Measurements from ENCODE around the gene EDN2. TPM values are rescaled to one million over a fixed set of nuclear protein-coding genes. Genes with fewer than 3 reads are reported as not detected.

Gene EDN2
- total and polyA plus RNA-seq, 3 experiments from 2014 or later = not detected

DNA sequence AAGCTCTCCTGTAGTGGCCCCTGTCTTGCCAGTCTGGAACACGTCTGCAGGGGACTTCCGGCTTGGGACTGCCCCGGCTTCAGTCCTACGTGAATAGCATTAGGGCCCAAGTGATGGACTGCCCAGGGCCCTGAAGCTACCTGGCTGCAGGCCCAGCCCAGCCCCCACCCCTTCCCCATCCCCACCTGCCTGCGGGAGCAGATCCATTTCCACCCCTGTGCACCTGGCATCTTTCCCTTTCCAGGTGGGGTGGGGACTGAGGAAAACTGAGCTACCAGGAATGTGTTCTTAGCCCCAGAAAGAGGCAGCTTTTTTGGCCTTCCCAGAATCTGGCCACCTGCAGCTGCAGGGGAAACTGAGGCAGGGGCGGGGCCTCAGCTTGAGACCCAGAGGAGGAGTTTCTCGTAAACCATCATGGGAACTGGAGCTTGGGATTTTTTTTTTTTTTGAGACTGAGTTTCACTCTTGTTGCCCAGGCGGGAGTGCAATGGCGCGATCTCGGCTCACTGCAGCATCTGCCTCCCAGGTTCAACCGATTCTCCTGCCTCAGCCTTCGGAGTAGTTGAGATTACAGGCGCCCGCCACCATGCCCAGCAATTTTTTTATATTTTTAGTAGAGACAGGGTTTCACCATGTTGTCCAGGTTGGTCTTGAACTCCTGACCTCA is 3.2 kb downstream of the EDN2 start:
- no peaks in the 10 kb centered on the region for H3K36me3 ChIP-seq (ENCODE audit: insufficient read depth, low read length)
- no peaks in the 10 kb centered on the region for H3K4me1 Mint-ChIP-seq
- peaks cover 0 to 2% (median 0%) of the 10 kb centered on the region in 5 donors for H3K9me3 Mint-ChIP-seq
- no peak for DNase-seq
- no peak overlapping the region for H3K4me3 ChIP-seq (ENCODE audit: low read length)
- H3K4me1 ChIP-seq (ENCODE audit: insufficient read depth, low read length) = no peaks in the 10 kb centered on the region
- no peaks in the 10 kb centered on the region for H3K36me3 Mint-ChIP-seq
- ChIA-PET POLR2A (no interaction called here), CTCF (no interaction called here)
- no peak overlapping the region for H3K4me3 Mint-ChIP-seq
- no peak overlapping the region for H3K27ac ChIP-seq (ENCODE audit: low read depth, low read length)
- H3K9me3 ChIP-seq (ENCODE audit: low read length) = no peaks in the 10 kb centered on the region
- peaks cover 3 to 14% of the 10 kb centered on the region in 2 donors for H3K27me3 Mint-ChIP-seq
- H3K27me3 ChIP-seq (ENCODE audit: insufficient read depth, low read length, poor library complexity, severe bottlenecking) = no peaks in the 10 kb centered on the region
- no peak overlapping the region for H3K27ac Mint-ChIP-seq

DNA sequence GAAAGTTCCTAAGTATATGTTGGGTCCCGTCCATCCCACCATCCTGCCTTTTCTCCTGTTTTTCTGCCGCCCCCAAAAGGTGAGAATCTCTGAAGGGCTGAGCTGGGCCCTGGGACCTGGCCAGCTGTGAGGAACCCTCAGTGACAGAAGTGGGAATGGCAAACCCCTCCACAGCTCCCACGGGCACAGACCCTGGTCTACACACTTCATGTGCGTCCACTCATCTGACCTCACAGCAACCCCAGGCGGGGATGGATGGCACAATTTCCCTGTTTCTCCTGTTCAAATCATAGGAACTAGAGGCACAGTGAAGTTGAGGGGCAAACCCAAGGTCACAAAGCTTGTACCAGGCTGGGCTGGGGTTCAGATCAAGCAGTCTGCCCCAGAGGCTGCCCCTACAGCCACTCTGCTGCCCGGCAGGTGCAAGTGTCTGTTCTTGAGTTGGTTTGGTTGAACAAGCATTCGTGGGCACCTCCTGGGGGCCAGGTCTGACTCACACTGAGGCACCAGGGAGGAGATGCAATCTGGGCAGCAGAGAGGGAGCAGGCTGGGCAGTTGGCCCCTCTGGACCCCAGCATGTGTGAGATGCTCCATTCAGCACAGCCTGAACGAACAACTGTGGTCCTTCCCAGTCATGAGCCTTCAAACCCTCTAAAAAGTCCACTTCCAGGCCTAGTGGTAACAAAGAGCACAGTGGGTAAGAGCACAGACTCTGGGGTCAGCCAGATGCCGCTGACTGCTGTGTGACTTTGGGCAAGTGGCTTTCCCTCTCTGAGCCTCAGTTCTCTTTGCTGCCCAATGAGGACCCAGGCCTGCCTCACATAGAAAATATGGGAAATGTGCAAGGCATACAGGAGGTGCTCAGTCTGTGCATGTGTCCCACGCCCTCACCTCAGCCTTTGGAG is 4.0 kb downstream of the EDN2 start:
- Histone ChIP-seq H3K4me3 (ENCODE audit: low read length) (no peak overlapping the region), H3K9me3 (ENCODE audit: low read length) (no peaks in the 10 kb centered on the region), H3K36me3 (ENCODE audit: insufficient read depth, low read length) (no peaks in the 10 kb centered on the region), H3K27ac (ENCODE audit: low read depth, low read length) (no peak overlapping the region), H3K4me1 (ENCODE audit: insufficient read depth, low read length) (no peaks in the 10 kb centered on the region), H3K27me3 (ENCODE audit: insufficient read depth, low read length, poor library complexity, severe bottlenecking) (no peaks in the 10 kb centered on the region)
- H3K4me1 Mint-ChIP-seq = no peaks in the 10 kb centered on the region
- peaks cover 0 to 2% (median 0%) of the 10 kb centered on the region in 5 donors for H3K9me3 Mint-ChIP-seq
- no peak for DNase-seq
- CTCF ChIA-PET = no interaction called here
- H3K36me3 Mint-ChIP-seq = no peaks in the 10 kb centered on the region
- no peak overlapping the region for H3K27ac Mint-ChIP-seq
- POLR2A ChIA-PET = no interaction called here
- peaks cover 1 to 9% of the 10 kb centered on the region in 2 donors for H3K27me3 Mint-ChIP-seq
- H3K4me3 Mint-ChIP-seq = no peak overlapping the region

DNA sequence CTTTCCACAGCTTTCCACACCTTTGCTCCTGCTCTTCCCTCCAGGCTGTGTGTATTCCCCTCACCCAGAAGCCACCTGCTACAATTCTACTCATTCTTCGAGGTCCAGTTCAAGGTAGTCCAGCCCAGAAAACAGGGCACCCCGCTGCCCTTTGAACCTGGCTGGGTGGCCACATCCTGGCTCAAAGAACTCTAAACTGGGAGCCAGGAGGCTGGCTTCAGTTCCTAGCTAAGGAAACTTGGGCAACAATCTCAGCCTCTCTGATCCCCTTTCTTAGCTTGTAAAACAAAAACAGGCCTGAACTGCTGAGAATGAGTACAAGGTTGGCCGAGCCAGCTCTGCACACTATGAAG is 4.7 kb downstream of the EDN2 start:
- Mint-ChIP-seq H3K36me3 (no peaks in the 10 kb centered on the region), H3K9me3 (peaks cover 0 to 2% (median 0%) of the 10 kb centered on the region in 5 donors), H3K27me3 (peaks cover 1 to 9% of the 10 kb centered on the region in 2 donors), H3K4me1 (no peaks in the 10 kb centered on the region), H3K27ac (no peak overlapping the region), H3K4me3 (no peak overlapping the region)
- CTCF ChIA-PET = no interaction called here
- no peaks in the 10 kb centered on the region for H3K4me1 ChIP-seq (ENCODE audit: insufficient read depth, low read length)
- H3K27ac ChIP-seq (ENCODE audit: low read depth, low read length) = no peak overlapping the region
- no peaks in the 10 kb centered on the region for H3K9me3 ChIP-seq (ENCODE audit: low read length)
- no peak for DNase-seq
- H3K4me3 ChIP-seq (ENCODE audit: low read length) = no peak overlapping the region
- no peaks in the 10 kb centered on the region for H3K36me3 ChIP-seq (ENCODE audit: insufficient read depth, low read length)
- POLR2A ChIA-PET = no interaction called here
- H3K27me3 ChIP-seq (ENCODE audit: insufficient read depth, low read length, poor library complexity, severe bottlenecking) = no peaks in the 10 kb centered on the region

DNA sequence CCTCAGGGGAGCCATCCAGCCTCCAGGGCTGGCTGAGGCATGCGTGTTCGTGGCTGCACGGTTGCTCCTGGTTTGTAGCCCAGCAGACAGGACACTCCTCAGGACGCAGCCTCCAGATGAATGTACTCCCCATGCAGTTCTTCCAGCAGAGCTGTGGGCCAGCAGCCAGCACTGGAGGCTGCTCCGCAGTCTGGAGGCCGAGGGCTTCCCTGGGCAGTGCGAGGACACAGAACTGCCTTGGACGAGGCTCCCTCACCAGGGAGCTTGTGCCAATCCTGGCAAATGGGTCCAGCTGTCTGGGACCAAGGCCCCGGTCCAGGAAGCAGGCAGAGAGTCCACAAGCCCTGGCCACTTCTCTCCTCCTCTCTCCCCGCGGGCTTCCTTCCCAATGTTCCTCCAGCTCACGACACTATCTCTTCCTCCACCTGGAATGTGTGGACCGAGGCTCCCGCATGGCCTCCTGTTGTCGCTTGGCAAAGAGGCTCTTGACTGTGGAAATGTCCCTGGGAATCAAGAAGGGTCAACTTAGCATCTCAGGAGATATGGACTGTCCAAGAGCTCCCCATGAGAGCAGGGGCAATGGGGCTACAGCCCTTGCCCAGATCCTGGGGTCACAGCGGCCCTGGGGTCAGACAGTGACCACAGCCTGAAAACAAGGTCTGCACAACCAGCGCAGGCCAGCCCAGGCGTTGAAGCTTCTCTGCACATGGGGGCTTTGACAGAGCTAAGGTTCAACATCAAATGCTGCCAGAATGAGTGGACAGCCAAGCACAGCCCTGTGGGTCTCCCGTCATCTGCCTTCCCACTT is 5.3 kb downstream of the EDN2 start:
- ChIA-PET CTCF (no interaction called here), POLR2A (no interaction called here)
- no peak overlapping the region for H3K27ac Mint-ChIP-seq
- no peaks in the 10 kb centered on the region for H3K9me3 Mint-ChIP-seq
- H3K27me3 Mint-ChIP-seq = peaks cover 1 to 9% of the 10 kb centered on the region in 2 donors
- DNase-seq = peak in 1 of 5 donors; percentile 26
- no peaks in the 10 kb centered on the region for H3K36me3 Mint-ChIP-seq
- no peaks in the 10 kb centered on the region for H3K4me1 Mint-ChIP-seq
- H3K27ac ChIP-seq (ENCODE audit: low read depth, low read length) = no peak overlapping the region
- no peaks in the 10 kb centered on the region for H3K36me3 ChIP-seq (ENCODE audit: insufficient read depth, low read length)
- H3K4me1 ChIP-seq (ENCODE audit: insufficient read depth, low read length) = no peaks in the 10 kb centered on the region
- no peaks in the 10 kb centered on the region for H3K9me3 ChIP-seq (ENCODE audit: low read length)
- no peaks in the 10 kb centered on the region for H3K27me3 ChIP-seq (ENCODE audit: insufficient read depth, low read length, poor library complexity, severe bottlenecking)
- H3K4me3 ChIP-seq (ENCODE audit: low read length) = no peak overlapping the region
- H3K4me3 Mint-ChIP-seq = no peak overlapping the region

DNA sequence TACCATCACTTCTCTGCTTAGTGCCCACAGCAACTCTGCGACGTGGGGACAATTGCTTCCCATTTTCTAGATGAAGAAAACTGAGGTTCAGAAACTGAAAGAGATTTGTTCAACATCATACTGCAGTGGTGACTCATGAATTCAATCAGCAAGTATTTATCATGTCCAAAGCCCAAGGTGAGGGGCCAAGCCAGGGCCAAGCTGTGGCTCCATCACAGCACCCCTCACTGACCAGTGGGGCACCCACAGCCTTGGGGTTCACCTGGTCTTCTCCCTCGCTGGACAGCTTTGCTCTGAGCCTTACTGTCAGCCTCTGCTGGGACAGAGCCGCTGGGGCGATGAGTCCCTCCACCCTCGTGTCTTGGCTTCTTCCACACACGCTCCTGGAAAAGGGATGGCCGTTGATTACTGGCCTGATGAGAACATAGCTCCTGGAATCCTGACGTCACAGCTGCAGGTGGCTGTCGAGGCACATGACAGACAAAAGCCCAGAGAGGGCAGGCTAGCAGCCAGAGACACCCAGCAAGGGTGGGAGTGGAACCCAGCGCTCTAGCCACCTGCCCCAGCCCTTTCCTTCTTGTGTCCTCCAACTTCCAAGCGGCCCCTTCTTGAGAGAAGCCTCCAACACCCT is 6.2 kb downstream of the EDN2 start:
- no peak overlapping the region for H3K4me3 ChIP-seq (ENCODE audit: low read length)
- peak in 1 of 5 donors; percentile 35 for DNase-seq
- ChIA-PET POLR2A (no interaction called here), CTCF (no interaction called here)
- H3K27me3 ChIP-seq (ENCODE audit: insufficient read depth, low read length, poor library complexity, severe bottlenecking) = no peaks in the 10 kb centered on the region
- H3K4me3 Mint-ChIP-seq = no peak overlapping the region
- H3K27me3 Mint-ChIP-seq = peaks cover 1 to 3% of the 10 kb centered on the region in 2 donors
- H3K36me3 Mint-ChIP-seq = no peaks in the 10 kb centered on the region
- H3K4me1 ChIP-seq (ENCODE audit: insufficient read depth, low read length) = no peaks in the 10 kb centered on the region
- no peaks in the 10 kb centered on the region for H3K9me3 ChIP-seq (ENCODE audit: low read length)
- no peaks in the 10 kb centered on the region for H3K4me1 Mint-ChIP-seq
- peak overlapping the region in 1 of 8 donors; percentile 14 for H3K27ac Mint-ChIP-seq
- H3K27ac ChIP-seq (ENCODE audit: low read depth, low read length) = no peak overlapping the region
- H3K36me3 ChIP-seq (ENCODE audit: insufficient read depth, low read length) = no peaks in the 10 kb centered on the region
- H3K9me3 Mint-ChIP-seq = no peaks in the 10 kb centered on the region

DNA sequence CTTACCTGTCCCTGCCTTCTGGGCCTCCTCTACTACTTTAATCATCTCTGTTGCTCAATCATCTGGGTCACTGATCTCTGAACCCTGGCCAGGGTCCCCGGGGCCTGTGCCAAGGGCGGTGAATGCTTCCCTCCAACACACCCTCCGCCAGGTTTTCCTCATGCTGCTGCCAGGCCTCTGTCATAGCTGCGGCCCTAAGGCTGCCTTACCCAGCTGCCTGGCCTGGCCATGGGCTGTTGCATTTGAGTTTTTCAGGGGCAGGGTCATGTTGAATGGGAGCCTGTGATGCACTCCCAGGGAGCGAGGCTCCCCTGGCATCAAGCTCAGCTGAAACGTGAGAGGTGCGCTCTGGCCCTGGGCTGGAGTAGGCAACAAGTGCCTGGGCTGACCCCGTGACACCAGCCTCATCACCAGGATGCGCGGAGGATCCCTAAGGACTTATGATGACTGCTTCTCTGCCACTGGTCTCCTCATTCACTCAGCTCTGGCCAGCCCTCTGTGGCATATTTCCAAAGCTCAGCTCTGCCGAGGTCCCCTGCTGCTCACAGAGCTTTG is 7.6 kb downstream of the EDN2 start:
- H3K9me3 Mint-ChIP-seq = no peaks in the 10 kb centered on the region
- CTCF ChIA-PET = no interaction called here

DNA sequence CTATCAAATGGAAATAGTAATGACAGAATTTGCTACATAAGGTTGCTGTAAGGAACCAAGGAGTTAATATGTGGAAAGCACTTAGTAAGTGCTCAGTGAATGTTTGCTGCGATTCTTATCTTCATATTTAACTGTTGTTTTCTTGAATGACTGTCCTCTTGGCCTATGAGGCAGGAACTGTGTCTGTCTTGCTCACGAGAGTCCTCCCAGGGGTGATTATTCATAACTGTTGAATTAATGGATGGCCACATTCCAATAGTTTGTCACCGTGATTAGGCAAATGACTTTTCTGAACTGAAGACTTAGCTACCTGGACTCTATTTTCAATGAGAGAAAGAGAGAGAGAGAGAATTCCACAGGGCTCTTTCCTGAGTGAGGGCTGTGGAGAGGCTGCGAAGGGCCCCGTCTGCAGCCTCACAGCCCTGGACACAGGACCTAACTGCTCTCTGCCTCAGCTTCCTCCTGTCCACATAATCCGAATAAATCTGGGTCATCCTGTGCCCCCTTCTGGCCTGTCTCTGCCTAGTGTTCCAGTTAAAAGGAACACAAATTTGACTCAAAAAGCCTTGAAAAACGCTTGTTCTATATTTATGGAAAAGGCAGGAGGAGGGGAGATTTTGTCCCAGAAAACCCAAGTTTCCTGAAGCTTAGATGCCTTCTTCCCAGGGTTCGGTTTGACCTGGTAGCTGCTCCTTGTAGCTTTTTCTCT is 8.5 kb downstream of the EDN2 start:
- no peaks in the 10 kb centered on the region for H3K36me3 Mint-ChIP-seq
- CTCF ChIA-PET = no interaction called here
- H3K27me3 ChIP-seq (ENCODE audit: insufficient read depth, low read length, poor library complexity, severe bottlenecking) = no peaks in the 10 kb centered on the region
- H3K27me3 Mint-ChIP-seq = peaks cover 0 to 1% of the 10 kb centered on the region in 2 donors
- POLR2A ChIA-PET = no interaction called here
- H3K36me3 ChIP-seq (ENCODE audit: insufficient read depth, low read length) = no peaks in the 10 kb centered on the region
- H3K4me3 Mint-ChIP-seq = no peak overlapping the region
- no peaks in the 10 kb centered on the region for H3K9me3 Mint-ChIP-seq
- H3K27ac Mint-ChIP-seq = no peak overlapping the region
- no peaks in the 10 kb centered on the region for H3K4me1 ChIP-seq (ENCODE audit: insufficient read depth, low read length)
- DNase-seq = no peak
- H3K4me1 Mint-ChIP-seq = no peaks in the 10 kb centered on the region
- no peak overlapping the region for H3K4me3 ChIP-seq (ENCODE audit: low read length)
- H3K9me3 ChIP-seq (ENCODE audit: low read length) = no peaks in the 10 kb centered on the region
- H3K27ac ChIP-seq (ENCODE audit: low read depth, low read length) = no peak overlapping the region

More for the DNA sequence above, 7.6 kb downstream of the EDN2 start:
- peak in 1 of 5 donors; percentile 24 for DNase-seq
- Histone ChIP-seq H3K9me3 (ENCODE audit: low read length) (no peaks in the 10 kb centered on the region), H3K4me3 (ENCODE audit: low read length) (no peak overlapping the region), H3K27ac (ENCODE audit: low read depth, low read length) (no peak overlapping the region), H3K36me3 (ENCODE audit: insufficient read depth, low read length) (no peaks in the 10 kb centered on the region), H3K27me3 (ENCODE audit: insufficient read depth, low read length, poor library complexity, severe bottlenecking) (no peaks in the 10 kb centered on the region), H3K4me1 (ENCODE audit: insufficient read depth, low read length) (no peaks in the 10 kb centered on the region)
- Mint-ChIP-seq H3K4me3 (no peak overlapping the region), H3K36me3 (no peaks in the 10 kb centered on the region), H3K27me3 (peaks cover 0 to 1% of the 10 kb centered on the region in 2 donors), H3K27ac (no peak overlapping the region), H3K4me1 (no peaks in the 10 kb centered on the region)
- POLR2A ChIA-PET = no interaction called here

All from CD8-positive, alpha-beta memory T cell (primary cell).